Neural crest cell (in vitro differentiated cells): ENCODE measurements around the gene VMAC. TPM values are rescaled to one million over a fixed set of nuclear protein-coding genes. Genes with fewer than 3 reads are reported as not detected.
A peak's percentile ranks its signal among the peaks of the same experiment; 100 is the strongest.
"Not testable (repeated sequence)": the region's sequence is repeated elsewhere in the genome, so short reads cannot be mapped to it uniquely, and the experiment has no call there.

Source experiments
- DNase-seq: peaks from one replicate; pipeline ENCODE4 v3.0.0; 2021; ENCODE audit warnings: low read depth, mixed read lengths, low spot score
- H3K27ac Mint-ChIP-seq: one replicate; pipeline ENCODE4 v1.8.0; 2021; ENCODE audit warnings: mild to moderate bottlenecking, mixed read lengths; ENCODE audit not compliant: unreplicated experiment
- H3K27me3 Mint-ChIP-seq: 2 replicates; pipeline ENCODE4 v1.8.0; 2021; ENCODE audit warnings: low read depth, mild to moderate bottlenecking, mixed read lengths
- H3K36me3 Mint-ChIP-seq: 2 replicates; pipeline ENCODE4 v1.8.0; 2021; ENCODE audit warnings: low read depth, mild to moderate bottlenecking, mixed read lengths
- H3K4me1 Mint-ChIP-seq: 2 replicates; pipeline ENCODE4 v1.8.0; 2021; ENCODE audit warnings: mixed read lengths
- H3K4me3 Mint-ChIP-seq: one replicate; pipeline ENCODE4 v1.8.0; 2021; ENCODE audit warnings: mild to moderate bottlenecking, mixed read lengths
- H3K9me3 Mint-ChIP-seq: 2 replicates; pipeline ENCODE4 v1.8.0; 2021; ENCODE audit warnings: mixed read lengths
- CTCF ChIP-seq: fragments of 200-600 bp; sonication (generic); conservative IDR thresholded peaks from 2 replicates; pipeline ENCODE4 v1.5.0; 2021; ENCODE audit warnings: antibody characterized with exemption, mild to moderate bottlenecking
- total RNA-seq: library from RNA; stranded (reverse); gene quantifications from 2 replicates; pipeline ENCODE4 v1.2.1, GENCODE V29; 2021

The VMAC gene
- total RNA-seq, 1 donor from 2014 or later = 0.89 TPM

GRCh38 chr19:5882421-5882968 is 22.2 kb upstream of the VMAC start:
- H3K36me3 Mint-ChIP-seq = no peaks in the 10 kb centered on the region
- no peak for TF ChIP-seq CTCF
- H3K4me3 Mint-ChIP-seq = no peak overlapping the region
- DNase-seq = no peak
- H3K9me3 Mint-ChIP-seq = no peaks in the 10 kb centered on the region
- H3K27me3 Mint-ChIP-seq = peaks cover 20% of the 10 kb centered on the region
- H3K4me1 Mint-ChIP-seq = peaks cover 13% of the 10 kb centered on the region
- H3K27ac Mint-ChIP-seq = no peak overlapping the region

GRCh38 chr19:5883157-5883873 is 21.4 kb upstream of the VMAC start:
- not testable (repeated sequence) for H3K27ac Mint-ChIP-seq, H3K36me3 Mint-ChIP-seq, H3K4me1 Mint-ChIP-seq, H3K4me3 Mint-ChIP-seq, H3K9me3 Mint-ChIP-seq, DNase-seq
- peaks cover 17% of the 10 kb centered on the region for H3K27me3 Mint-ChIP-seq

- H3K27ac Mint-ChIP-seq, H3K9me3 Mint-ChIP-seq, H3K4me1 Mint-ChIP-seq, DNase-seq, H3K36me3 Mint-ChIP-seq, H3K4me3 Mint-ChIP-seq: not testable (repeated sequence)
- peaks cover 19% of the 10 kb centered on the region for H3K27me3 Mint-ChIP-seq
These were observed 20.4 kb upstream of the VMAC start for GRCh38 chr19:5884065-5884811.

- H3K9me3 Mint-ChIP-seq = no peaks in the 10 kb centered on the region
- H3K36me3 Mint-ChIP-seq = no peaks in the 10 kb centered on the region
- no peak for DNase-seq
- TF ChIP-seq CTCF = no peak
- no peak overlapping the region for H3K27ac Mint-ChIP-seq
- peak overlapping the region; percentile 34 for H3K4me3 Mint-ChIP-seq
- peaks cover 26% of the 10 kb centered on the region for H3K27me3 Mint-ChIP-seq
- peaks cover 5% of the 10 kb centered on the region for H3K4me1 Mint-ChIP-seq
These were observed 15.2 kb upstream of the VMAC start for GRCh38 chr19:5889288-5889971.

- DNase-seq = no peak
- H3K36me3 Mint-ChIP-seq = no peaks in the 10 kb centered on the region
- no peaks in the 10 kb centered on the region for H3K9me3 Mint-ChIP-seq
- TF ChIP-seq CTCF = no peak
- peaks cover 5% of the 10 kb centered on the region for H3K4me1 Mint-ChIP-seq
- no peak overlapping the region for H3K27ac Mint-ChIP-seq
- peak overlapping the region; percentile 34 for H3K4me3 Mint-ChIP-seq
- H3K27me3 Mint-ChIP-seq = peaks cover 25% of the 10 kb centered on the region
These were observed 14.6 kb upstream of the VMAC start for GRCh38 chr19:5890099-5890498.

GRCh38 chr19:5891572-5891937 is 13.1 kb upstream of the VMAC start:
- Mint-ChIP-seq H3K4me1 (peaks cover 5% of the 10 kb centered on the region), H3K36me3 (no peaks in the 10 kb centered on the region), H3K9me3 (no peaks in the 10 kb centered on the region), H3K27ac (no peak overlapping the region), H3K27me3 (peaks cover 21% of the 10 kb centered on the region), H3K4me3 (peak overlapping the region; percentile 27)
- no peak for DNase-seq
- no peak for TF ChIP-seq CTCF
